ENCODE data around the gene GPR176. TPM values are rescaled to one million over a fixed set of nuclear protein-coding genes. Genes with fewer than 3 reads are reported as not detected.
A peak's percentile ranks its signal among the peaks of the same experiment; 100 is the strongest.

Gene GPR176, protein sequence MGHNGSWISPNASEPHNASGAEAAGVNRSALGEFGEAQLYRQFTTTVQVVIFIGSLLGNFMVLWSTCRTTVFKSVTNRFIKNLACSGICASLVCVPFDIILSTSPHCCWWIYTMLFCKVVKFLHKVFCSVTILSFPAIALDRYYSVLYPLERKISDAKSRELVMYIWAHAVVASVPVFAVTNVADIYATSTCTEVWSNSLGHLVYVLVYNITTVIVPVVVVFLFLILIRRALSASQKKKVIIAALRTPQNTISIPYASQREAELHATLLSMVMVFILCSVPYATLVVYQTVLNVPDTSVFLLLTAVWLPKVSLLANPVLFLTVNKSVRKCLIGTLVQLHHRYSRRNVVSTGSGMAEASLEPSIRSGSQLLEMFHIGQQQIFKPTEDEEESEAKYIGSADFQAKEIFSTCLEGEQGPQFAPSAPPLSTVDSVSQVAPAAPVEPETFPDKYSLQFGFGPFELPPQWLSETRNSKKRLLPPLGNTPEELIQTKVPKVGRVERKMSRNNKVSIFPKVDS
- 1 to 10 TPM in 3 of 4 donors, under 1 TPM in 1; 0.53 to 6.2 (median 3.0) TPM for total RNA-seq

GRCh38 chr15:39919748-39920509, at the start of gene GPR176:
Gene GPR176, minus strand, starts transcription at chr15:39920266. Its CDS starts 240 bp downstream, at chr15:39920026.
- TF ChIP-seq POLR2A (IDR thresholded peaks at IDR 0.05): no peak
- TF ChIP-seq, protein P1, sequence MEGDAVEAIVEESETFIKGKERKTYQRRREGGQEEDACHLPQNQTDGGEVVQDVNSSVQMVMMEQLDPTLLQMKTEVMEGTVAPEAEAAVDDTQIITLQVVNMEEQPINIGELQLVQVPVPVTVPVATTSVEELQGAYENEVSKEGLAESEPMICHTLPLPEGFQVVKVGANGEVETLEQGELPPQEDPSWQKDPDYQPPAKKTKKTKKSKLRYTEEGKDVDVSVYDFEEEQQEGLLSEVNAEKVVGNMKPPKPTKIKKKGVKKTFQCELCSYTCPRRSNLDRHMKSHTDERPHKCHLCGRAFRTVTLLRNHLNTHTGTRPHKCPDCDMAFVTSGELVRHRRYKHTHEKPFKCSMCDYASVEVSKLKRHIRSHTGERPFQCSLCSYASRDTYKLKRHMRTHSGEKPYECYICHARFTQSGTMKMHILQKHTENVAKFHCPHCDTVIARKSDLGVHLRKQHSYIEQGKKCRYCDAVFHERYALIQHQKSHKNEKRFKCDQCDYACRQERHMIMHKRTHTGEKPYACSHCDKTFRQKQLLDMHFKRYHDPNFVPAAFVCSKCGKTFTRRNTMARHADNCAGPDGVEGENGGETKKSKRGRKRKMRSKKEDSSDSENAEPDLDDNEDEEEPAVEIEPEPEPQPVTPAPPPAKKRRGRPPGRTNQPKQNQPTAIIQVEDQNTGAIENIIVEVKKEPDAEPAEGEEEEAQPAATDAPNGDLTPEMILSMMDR (IDR thresholded peaks at IDR 0.05): no peak
- intact Hi-C loops (cut with DNase I; ENCODE audit: low total_unique reads): loop anchor here (5.0 kb wide), 1 partner anchor 957 kb away; no protein-coding TSS in a partner anchor
- peak within 1 kb of the TSS; percentile 66 for H3K4me3 ChIP-seq (ENCODE audit: low read depth, poor library complexity, severe bottlenecking)
- DNase-seq (ENCODE audit: low spot score in 2 of 2): peak; percentile 48 to 93
- 0% methylated on average over 17 to 18 of the region's 84 CpGs for WGBS, 2 donors

DNA sequence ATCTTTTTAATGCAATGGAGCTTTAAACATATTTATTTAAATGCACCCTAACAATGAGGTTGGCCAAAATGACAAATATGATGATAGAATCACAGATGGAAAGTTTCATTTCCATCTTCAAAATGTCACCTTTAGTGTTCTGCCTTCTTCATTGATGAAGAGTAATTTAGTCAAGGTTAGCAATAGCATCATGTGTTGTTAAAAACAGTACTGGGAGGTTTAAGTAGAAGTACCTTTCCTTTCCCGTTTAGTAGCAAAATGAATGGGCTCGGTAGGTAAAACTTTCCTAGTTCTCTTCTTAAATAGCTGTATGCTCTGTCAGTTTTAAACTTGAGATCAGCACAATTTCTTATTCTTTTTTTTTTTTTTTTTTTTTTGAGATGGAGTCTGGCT, 48.9 kb upstream of the GPR176 start:
- no peak for TF ChIP-seq POLR2A (IDR thresholded peaks at IDR 0.05)
- TF ChIP-seq, protein P1 (IDR thresholded peaks at IDR 0.05): no peak
- DNase-seq (ENCODE audit: low spot score in 2 of 2): no peak
- no peak overlapping the region for H3K4me3 ChIP-seq (ENCODE audit: low read depth, poor library complexity, severe bottlenecking)
- intact Hi-C loops (cut with DNase I; ENCODE audit: low total_unique reads): no loop called here
- WGBS, 2 donors: 98 to 100% methylated on average over 2 of the region's 2 CpGs

DNA sequence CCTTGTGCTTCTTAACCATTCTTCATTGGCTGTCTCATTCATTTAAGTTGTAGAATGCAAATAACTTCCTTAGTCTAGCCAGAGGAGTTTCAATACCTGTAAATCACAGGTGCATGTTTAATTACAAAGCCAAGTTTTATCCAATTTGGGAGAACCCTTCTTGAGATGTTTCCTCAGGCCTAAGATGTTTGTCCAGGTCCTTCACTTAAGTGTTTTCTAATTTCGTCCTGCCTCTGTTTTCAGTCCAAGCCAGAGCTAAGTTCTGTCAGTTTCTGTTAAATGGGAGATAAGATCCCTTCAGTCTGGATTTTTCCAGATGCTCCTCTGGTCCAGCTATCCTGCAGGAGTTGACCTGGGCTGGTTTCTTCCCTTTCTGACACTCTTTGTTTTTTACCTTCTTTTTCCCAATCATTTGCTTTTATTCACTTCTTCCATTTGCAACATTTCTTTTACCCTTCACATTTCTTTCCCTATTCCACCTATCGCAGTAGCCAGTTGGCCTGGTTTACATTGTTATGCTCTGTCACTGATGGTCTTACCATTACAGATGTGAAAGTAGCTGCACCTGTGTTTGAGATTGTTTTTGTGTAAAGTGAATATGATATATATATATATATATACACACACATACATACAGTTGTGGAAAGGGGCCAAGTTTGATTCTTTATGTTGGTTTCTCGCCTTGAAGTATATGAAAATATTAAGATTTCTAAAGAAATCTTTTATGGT, 48.4 kb upstream of the GPR176 start:
- TF ChIP-seq, protein P1 (IDR thresholded peaks at IDR 0.05): no peak
- no peak for TF ChIP-seq POLR2A (IDR thresholded peaks at IDR 0.05)
- WGBS, 2 donors: 94 to 97% methylated on average over 3 of the region's 3 CpGs
- H3K4me3 ChIP-seq (ENCODE audit: low read depth, poor library complexity, severe bottlenecking): no peak overlapping the region
- no peak for DNase-seq (ENCODE audit: low spot score in 2 of 2)
- intact Hi-C loops (cut with DNase I; ENCODE audit: low total_unique reads): no loop called here

- 73 to 80% methylated on average over 2 of the region's 2 CpGs for WGBS, 2 donors
- no peak for TF ChIP-seq POLR2A (IDR thresholded peaks at IDR 0.05)
- TF ChIP-seq, protein P1 (IDR thresholded peaks at IDR 0.05): no peak
- no peak overlapping the region for H3K4me3 ChIP-seq (ENCODE audit: low read depth, poor library complexity, severe bottlenecking)
- no peak for DNase-seq (ENCODE audit: low spot score in 2 of 2)
- intact Hi-C loops (cut with DNase I; ENCODE audit: low total_unique reads): no loop called here
Measured at GRCh38 chr15:39966521-39966920, 46.5 kb upstream of the GPR176 start.

DNA sequence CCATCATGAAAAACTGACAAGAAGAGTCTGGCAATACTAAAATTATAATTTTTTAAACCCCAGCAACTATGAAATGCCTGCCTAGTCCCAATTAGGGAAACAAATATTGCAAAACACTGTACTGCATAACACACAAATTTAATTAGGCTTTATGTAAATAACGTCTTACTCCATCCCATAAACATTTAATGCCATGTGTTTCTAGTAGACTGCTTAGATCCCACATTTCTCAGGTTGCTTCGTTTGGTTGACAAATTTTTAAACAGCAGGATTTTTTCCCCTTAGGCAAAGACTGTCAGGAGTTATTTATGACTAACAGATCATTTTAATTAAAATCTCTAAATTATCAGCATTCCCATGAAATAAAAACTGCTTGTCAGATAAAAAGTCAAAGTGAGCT, 43.7 kb upstream of the GPR176 start:
- no peak overlapping the region for H3K4me3 ChIP-seq (ENCODE audit: low read depth, poor library complexity, severe bottlenecking)
- intact Hi-C loops (cut with DNase I; ENCODE audit: low total_unique reads): no loop called here
- WGBS, 2 donors: 56 to 58% methylated on average over 2 of the region's 2 CpGs
- TF ChIP-seq POLR2A (IDR thresholded peaks at IDR 0.05): no peak
- TF ChIP-seq, protein P1 (IDR thresholded peaks at IDR 0.05): no peak
- DNase-seq (ENCODE audit: low spot score in 2 of 2): no peak
